Progenitor cell of endocrine pancreas (in vitro differentiated cells): ENCODE data around the gene POF1B. TPM values are rescaled to one million over a fixed set of nuclear protein-coding genes. Genes with fewer than 3 reads are reported as not detected.

Source experiments
- DNase-seq: peaks from one replicate; pipeline ENCODE4 v3.0.0; 2021; ENCODE audit warnings: low spot score; ENCODE audit not compliant: unreplicated experiment
- H3K27ac Mint-ChIP-seq: 2 replicates; pipeline ENCODE4 v1.8.0; 2021; ENCODE audit warnings: mild to moderate bottlenecking, moderate library complexity, mixed read lengths
- H3K27me3 Mint-ChIP-seq: 2 replicates; pipeline ENCODE4 v1.8.0; 2021; ENCODE audit warnings: mixed read lengths
- H3K36me3 Mint-ChIP-seq: 2 replicates; pipeline ENCODE4 v1.8.0; 2022; ENCODE audit warnings: mixed read lengths; ENCODE audit not compliant: insufficient read depth
- H3K4me1 Mint-ChIP-seq: 2 replicates; pipeline ENCODE4 v1.8.0; 2021; ENCODE audit warnings: low read depth, mixed read lengths
- H3K4me3 Mint-ChIP-seq: 2 replicates; pipeline ENCODE4 v1.8.0; 2021; ENCODE audit warnings: low read depth, mild to moderate bottlenecking, moderate library complexity, mixed read lengths
- H3K9me3 Mint-ChIP-seq: 2 replicates; pipeline ENCODE4 v1.8.0; 2021; ENCODE audit warnings: low read depth, mixed read lengths
- CTCF ChIP-seq: fragments of 200-600 bp; sonication (generic); IDR thresholded peaks from one replicate; pipeline ENCODE4 v1.5.0; 2021; ENCODE audit warnings: antibody characterized with exemption, mild to moderate bottlenecking; ENCODE audit not compliant: unreplicated experiment
- total RNA-seq: library from RNA; stranded (reverse); gene quantifications from 2 replicates; pipeline ENCODE4 v1.2.1, GENCODE V29; 2021

The POF1B gene
- total RNA-seq, 1 donor from 2014 or later = 0.36 TPM

GRCh38 chrX:85381602-85382001 is 2.1 kb upstream of the POF1B start:
- Mint-ChIP-seq H3K27ac (no peak overlapping the region), H3K27me3 (no peaks in the 10 kb centered on the region), H3K9me3 (peaks cover 12% of the 10 kb centered on the region), H3K36me3 (no peaks in the 10 kb centered on the region), H3K4me1 (peaks cover 4% of the 10 kb centered on the region), H3K4me3 (no peak overlapping the region)
- no peak for DNase-seq
- TF ChIP-seq CTCF = no peak

- H3K27me3 Mint-ChIP-seq = no peaks in the 10 kb centered on the region
- H3K9me3 Mint-ChIP-seq = peaks cover 15% of the 10 kb centered on the region
- no peak overlapping the region for H3K4me3 Mint-ChIP-seq
- H3K4me1 Mint-ChIP-seq = peaks cover 11% of the 10 kb centered on the region
- no peak overlapping the region for H3K27ac Mint-ChIP-seq
- TF ChIP-seq CTCF = no peak
- no peaks in the 10 kb centered on the region for H3K36me3 Mint-ChIP-seq
- no peak for DNase-seq
Observed at GRCh38 chrX:85378461-85378860, 1.0 kb downstream of the POF1B start.

DNA sequence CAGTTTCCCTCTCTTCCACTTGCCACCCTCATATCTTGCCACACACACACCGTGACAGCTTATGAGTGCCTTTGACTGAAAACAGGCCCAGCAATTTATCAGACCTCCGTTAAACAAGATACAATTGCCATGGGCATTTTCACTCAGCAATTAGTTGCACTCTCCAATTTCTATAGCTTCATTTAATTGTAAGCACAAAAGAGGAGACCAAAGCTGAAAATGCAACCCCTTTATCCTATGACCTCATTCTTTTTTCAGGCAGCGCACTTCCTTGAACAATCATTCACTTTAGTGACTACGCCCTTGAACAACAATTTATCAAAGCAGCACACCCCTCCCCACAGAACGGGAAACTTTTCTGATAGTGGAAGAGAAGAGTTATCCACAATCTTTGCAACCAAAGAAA is 4.1 kb downstream of the POF1B start:
- Mint-ChIP-seq H3K4me3 (no peak overlapping the region), H3K9me3 (peaks cover 15% of the 10 kb centered on the region), H3K27me3 (no peaks in the 10 kb centered on the region), H3K4me1 (peaks cover 11% of the 10 kb centered on the region), H3K27ac (peak overlapping the region; percentile 94), H3K36me3 (no peaks in the 10 kb centered on the region)
- no peak for TF ChIP-seq CTCF
- DNase-seq = no peak

- Mint-ChIP-seq H3K27me3 (no peaks in the 10 kb centered on the region), H3K36me3 (no peaks in the 10 kb centered on the region), H3K9me3 (peaks cover 46% of the 10 kb centered on the region), H3K27ac (no peak overlapping the region), H3K4me3 (no peak overlapping the region), H3K4me1 (no peaks in the 10 kb centered on the region)
- no peak for DNase-seq
- TF ChIP-seq CTCF = no peak
Observed at GRCh38 chrX:85365370-85365995, 14.0 kb downstream of the POF1B start.

GRCh38 chrX:85359051-85359450 is 20.4 kb downstream of the POF1B start:
- no peak for DNase-seq
- H3K4me3 Mint-ChIP-seq = no peak overlapping the region
- H3K27me3 Mint-ChIP-seq = no peaks in the 10 kb centered on the region
- no peak for TF ChIP-seq CTCF
- no peak overlapping the region for H3K27ac Mint-ChIP-seq
- H3K4me1 Mint-ChIP-seq = peaks cover 5% of the 10 kb centered on the region
- peaks cover 43% of the 10 kb centered on the region for H3K9me3 Mint-ChIP-seq
- H3K36me3 Mint-ChIP-seq = no peaks in the 10 kb centered on the region
